Neuron (in vitro differentiated cells): Measurements from ENCODE around the gene NSD2.

Source experiments
- H2AFZ ChIP-seq: one replicate; pipeline ENCODE4 v1.6.1; 2013; ENCODE audit warnings: low read depth, mild to moderate bottlenecking, inconsistent platforms, low read length, moderate library complexity
- H3K27me3 ChIP-seq: one replicate; pipeline ENCODE4 v1.6.1; 2013; ENCODE audit warnings: low read length; ENCODE audit not compliant: insufficient read depth
- H3K36me3 ChIP-seq: one replicate; pipeline ENCODE4 v1.6.1; 2013; ENCODE audit warnings: low read length; ENCODE audit not compliant: insufficient read depth
- H3K4me1 ChIP-seq: one replicate; pipeline ENCODE4 v1.6.1; 2013; ENCODE audit warnings: low read length; ENCODE audit not compliant: insufficient read depth
- H3K4me3 ChIP-seq: 2 replicates; pipeline ENCODE4 v1.5.1; 2013; ENCODE audit warnings: mild to moderate bottlenecking, low read length, moderate library complexity
- H3K9me3 ChIP-seq: one replicate; pipeline ENCODE4 v1.6.1; 2013; ENCODE audit warnings: low read length

The NSD2 gene

GRCh38 chr4:1879485-1879884, 8.3 kb downstream of the NSD2 start:
- H3K9me3 ChIP-seq: peaks cover 3% of the 10 kb centered on the region
- H3K4me1 ChIP-seq: peaks cover 22% of the 10 kb centered on the region
- H3K4me3 ChIP-seq: no peak overlapping the region
- H2AFZ ChIP-seq: no peak overlapping the region
- H3K27me3 ChIP-seq: no peaks in the 10 kb centered on the region
- H3K36me3 ChIP-seq: peaks cover 7% of the 10 kb centered on the region

GRCh38 chr4:1880332-1880731, 9.1 kb downstream of the NSD2 start:
- no peaks in the 10 kb centered on the region for H3K27me3 ChIP-seq
- H3K4me3 ChIP-seq: no peak overlapping the region
- peaks cover 3% of the 10 kb centered on the region for H3K9me3 ChIP-seq
- H3K4me1 ChIP-seq: peaks cover 22% of the 10 kb centered on the region
- H3K36me3 ChIP-seq: peaks cover 9% of the 10 kb centered on the region
- H2AFZ ChIP-seq: no peak overlapping the region

GRCh38 chr4:1882850-1883271, 11.7 kb downstream of the NSD2 start:
- H3K4me1 ChIP-seq: peaks cover 22% of the 10 kb centered on the region
- H3K36me3 ChIP-seq: peaks cover 2% of the 10 kb centered on the region
- H3K27me3 ChIP-seq: no peaks in the 10 kb centered on the region
- no peak overlapping the region for H3K4me3 ChIP-seq
- H2AFZ ChIP-seq: no peak overlapping the region
- H3K9me3 ChIP-seq: peaks cover 3% of the 10 kb centered on the region

- H2AFZ ChIP-seq: no peak overlapping the region
- H3K36me3 ChIP-seq: peaks cover 2% of the 10 kb centered on the region
- peaks cover 3% of the 10 kb centered on the region for H3K9me3 ChIP-seq
- H3K4me3 ChIP-seq: no peak overlapping the region
- no peaks in the 10 kb centered on the region for H3K27me3 ChIP-seq
- peaks cover 20% of the 10 kb centered on the region for H3K4me1 ChIP-seq
Measured at GRCh38 chr4:1883583-1883982, 12.4 kb downstream of the NSD2 start.

GRCh38 chr4:1885414-1885813, 14.2 kb downstream of the NSD2 start:
- Histone ChIP-seq H3K36me3 (peaks cover 2% of the 10 kb centered on the region), H3K4me3 (no peak overlapping the region), H2AFZ (no peak overlapping the region), H3K4me1 (peaks cover 7% of the 10 kb centered on the region), H3K9me3 (peaks cover 5% of the 10 kb centered on the region), H3K27me3 (no peaks in the 10 kb centered on the region)

GRCh38 chr4:1887052-1887451, 15.9 kb downstream of the NSD2 start:
- Histone ChIP-seq H3K27me3 (no peaks in the 10 kb centered on the region), H3K4me1 (no peaks in the 10 kb centered on the region), H3K36me3 (peaks cover 8% of the 10 kb centered on the region), H2AFZ (no peak overlapping the region), H3K9me3 (peaks cover 6% of the 10 kb centered on the region), H3K4me3 (no peak overlapping the region)

GRCh38 chr4:1890979-1891570, 19.9 kb downstream of the NSD2 start:
- Histone ChIP-seq H3K4me1 (no peaks in the 10 kb centered on the region), H3K27me3 (no peaks in the 10 kb centered on the region), H3K36me3 (peaks cover 24% of the 10 kb centered on the region), H3K4me3 (no peak overlapping the region), H3K9me3 (peaks cover 6% of the 10 kb centered on the region), H2AFZ (no peak overlapping the region)

- Histone ChIP-seq H3K36me3 (peaks cover 35% of the 10 kb centered on the region), H3K9me3 (no peaks in the 10 kb centered on the region), H2AFZ (no peak overlapping the region), H3K4me3 (no peak overlapping the region), H3K27me3 (no peaks in the 10 kb centered on the region), H3K4me1 (peaks cover 11% of the 10 kb centered on the region)
Measured at GRCh38 chr4:1895971-1896657, 24.9 kb downstream of the NSD2 start.

GRCh38 chr4:1896658-1896991, 25.4 kb downstream of the NSD2 start:
- no peak overlapping the region for H3K4me3 ChIP-seq
- H3K27me3 ChIP-seq: no peaks in the 10 kb centered on the region
- peaks cover 38% of the 10 kb centered on the region for H3K36me3 ChIP-seq
- peaks cover 11% of the 10 kb centered on the region for H3K4me1 ChIP-seq
- no peak overlapping the region for H2AFZ ChIP-seq
- H3K9me3 ChIP-seq: no peaks in the 10 kb centered on the region

- no peak overlapping the region for H3K4me3 ChIP-seq
- H3K36me3 ChIP-seq: peaks cover 48% of the 10 kb centered on the region
- H3K27me3 ChIP-seq: no peaks in the 10 kb centered on the region
- H2AFZ ChIP-seq: no peak overlapping the region
- no peaks in the 10 kb centered on the region for H3K9me3 ChIP-seq
- H3K4me1 ChIP-seq: peaks cover 11% of the 10 kb centered on the region
Measured at GRCh38 chr4:1898007-1898406, 26.8 kb downstream of the NSD2 start.

GRCh38 chr4:1898681-1899080, 27.5 kb downstream of the NSD2 start:
- H3K4me3 ChIP-seq: no peak overlapping the region
- H3K36me3 ChIP-seq: peaks cover 47% of the 10 kb centered on the region
- H2AFZ ChIP-seq: no peak overlapping the region
- no peaks in the 10 kb centered on the region for H3K27me3 ChIP-seq
- H3K4me1 ChIP-seq: peaks cover 11% of the 10 kb centered on the region
- H3K9me3 ChIP-seq: no peaks in the 10 kb centered on the region

- H3K4me3 ChIP-seq: no peak overlapping the region
- H3K9me3 ChIP-seq: no peaks in the 10 kb centered on the region
- peaks cover 51% of the 10 kb centered on the region for H3K36me3 ChIP-seq
- H2AFZ ChIP-seq: no peak overlapping the region
- peaks cover 11% of the 10 kb centered on the region for H3K4me1 ChIP-seq
- H3K27me3 ChIP-seq: no peaks in the 10 kb centered on the region
Measured at GRCh38 chr4:1899149-1900086, 28.2 kb downstream of the NSD2 start.

GRCh38 chr4:1900087-1900433, 28.9 kb downstream of the NSD2 start:
- H3K4me1 ChIP-seq: peaks cover 11% of the 10 kb centered on the region

More at GRCh38 chr4:1900087-1900433, 28.9 kb downstream of the NSD2 start:
- H3K9me3 ChIP-seq: no peaks in the 10 kb centered on the region
- H3K4me3 ChIP-seq: no peak overlapping the region
- no peak overlapping the region for H2AFZ ChIP-seq
- H3K36me3 ChIP-seq: peaks cover 53% of the 10 kb centered on the region
- no peaks in the 10 kb centered on the region for H3K27me3 ChIP-seq
